ENCODE measurements around the gene PRTG.

DNA sequence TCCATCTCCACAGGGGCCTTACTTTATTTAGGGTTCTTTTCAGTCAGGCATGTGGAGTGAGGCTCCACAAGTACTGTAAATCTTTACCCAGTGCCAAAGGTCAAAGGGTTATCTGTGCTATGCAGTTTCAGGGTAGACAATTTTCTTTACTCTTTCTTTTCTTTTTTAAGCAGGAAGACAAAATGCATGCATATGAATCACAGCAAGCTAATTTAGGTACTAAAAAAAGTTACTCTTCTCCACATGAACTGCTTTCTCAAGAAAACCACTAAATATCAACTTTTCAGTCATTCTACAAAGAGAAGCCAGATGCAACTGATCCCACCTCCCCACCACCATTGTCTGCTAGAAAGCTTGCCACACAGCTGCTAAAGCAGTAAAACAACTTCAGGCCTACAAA is 81.5 kb downstream of the PRTG start:
- TF ChIP-seq, protein P1, sequence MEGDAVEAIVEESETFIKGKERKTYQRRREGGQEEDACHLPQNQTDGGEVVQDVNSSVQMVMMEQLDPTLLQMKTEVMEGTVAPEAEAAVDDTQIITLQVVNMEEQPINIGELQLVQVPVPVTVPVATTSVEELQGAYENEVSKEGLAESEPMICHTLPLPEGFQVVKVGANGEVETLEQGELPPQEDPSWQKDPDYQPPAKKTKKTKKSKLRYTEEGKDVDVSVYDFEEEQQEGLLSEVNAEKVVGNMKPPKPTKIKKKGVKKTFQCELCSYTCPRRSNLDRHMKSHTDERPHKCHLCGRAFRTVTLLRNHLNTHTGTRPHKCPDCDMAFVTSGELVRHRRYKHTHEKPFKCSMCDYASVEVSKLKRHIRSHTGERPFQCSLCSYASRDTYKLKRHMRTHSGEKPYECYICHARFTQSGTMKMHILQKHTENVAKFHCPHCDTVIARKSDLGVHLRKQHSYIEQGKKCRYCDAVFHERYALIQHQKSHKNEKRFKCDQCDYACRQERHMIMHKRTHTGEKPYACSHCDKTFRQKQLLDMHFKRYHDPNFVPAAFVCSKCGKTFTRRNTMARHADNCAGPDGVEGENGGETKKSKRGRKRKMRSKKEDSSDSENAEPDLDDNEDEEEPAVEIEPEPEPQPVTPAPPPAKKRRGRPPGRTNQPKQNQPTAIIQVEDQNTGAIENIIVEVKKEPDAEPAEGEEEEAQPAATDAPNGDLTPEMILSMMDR (IDR thresholded peaks at IDR 0.05), result no peak
- TF ChIP-seq POLR2A (IDR thresholded peaks at IDR 0.05), result no peak

All from adrenal gland (tissue), 5 donors.